HFF-Myc (cell line): ENCODE results near the gene COPZ1.

Experiments
- DNase-seq: peaks from one replicate; pipeline ENCODE4 v3.0.0-alpha.2; 2011; ENCODE audit warnings: low read depth; ENCODE audit errors: extremely low read depth
- H3K4me3 ChIP-seq: replicated peaks from 2 replicates; pipeline ENCODE4 v1.5.1; 2011; ENCODE audit warnings: low read depth, mild to moderate bottlenecking, control low read depth, low read length
- TF ChIP-seq, protein P1 (sequence below): IDR thresholded peaks from 2 replicates; pipeline ENCODE4 v1.5.1; 2012; ENCODE audit warnings: mild to moderate bottlenecking, low read depth, low read length, control low read depth; ENCODE audit errors: missing control alignments

The COPZ1 gene

DNA sequence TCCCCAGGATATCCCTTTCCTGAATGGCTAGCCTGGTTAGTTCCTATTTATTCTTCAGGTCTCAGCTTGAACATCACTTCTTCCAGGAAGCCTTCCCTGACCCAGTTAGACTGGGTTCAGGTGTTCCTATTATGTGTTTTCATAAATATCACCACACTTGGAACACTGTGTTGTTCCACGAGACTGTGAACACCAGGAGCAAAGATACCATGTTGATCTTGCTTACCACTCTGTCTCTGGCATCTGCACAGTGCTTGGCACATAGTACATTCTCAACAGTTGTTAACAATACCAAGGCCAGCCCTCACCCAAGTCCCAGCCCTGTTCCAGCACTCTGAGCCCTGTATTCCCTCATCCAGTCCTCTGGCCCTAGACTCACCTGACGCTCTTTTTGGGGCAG, 73.3 kb downstream of the COPZ1 start:
- TF ChIP-seq, protein P1, sequence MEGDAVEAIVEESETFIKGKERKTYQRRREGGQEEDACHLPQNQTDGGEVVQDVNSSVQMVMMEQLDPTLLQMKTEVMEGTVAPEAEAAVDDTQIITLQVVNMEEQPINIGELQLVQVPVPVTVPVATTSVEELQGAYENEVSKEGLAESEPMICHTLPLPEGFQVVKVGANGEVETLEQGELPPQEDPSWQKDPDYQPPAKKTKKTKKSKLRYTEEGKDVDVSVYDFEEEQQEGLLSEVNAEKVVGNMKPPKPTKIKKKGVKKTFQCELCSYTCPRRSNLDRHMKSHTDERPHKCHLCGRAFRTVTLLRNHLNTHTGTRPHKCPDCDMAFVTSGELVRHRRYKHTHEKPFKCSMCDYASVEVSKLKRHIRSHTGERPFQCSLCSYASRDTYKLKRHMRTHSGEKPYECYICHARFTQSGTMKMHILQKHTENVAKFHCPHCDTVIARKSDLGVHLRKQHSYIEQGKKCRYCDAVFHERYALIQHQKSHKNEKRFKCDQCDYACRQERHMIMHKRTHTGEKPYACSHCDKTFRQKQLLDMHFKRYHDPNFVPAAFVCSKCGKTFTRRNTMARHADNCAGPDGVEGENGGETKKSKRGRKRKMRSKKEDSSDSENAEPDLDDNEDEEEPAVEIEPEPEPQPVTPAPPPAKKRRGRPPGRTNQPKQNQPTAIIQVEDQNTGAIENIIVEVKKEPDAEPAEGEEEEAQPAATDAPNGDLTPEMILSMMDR: no peak
- no peak for DNase-seq
- H3K4me3 ChIP-seq: no peak overlapping the region

DNA sequence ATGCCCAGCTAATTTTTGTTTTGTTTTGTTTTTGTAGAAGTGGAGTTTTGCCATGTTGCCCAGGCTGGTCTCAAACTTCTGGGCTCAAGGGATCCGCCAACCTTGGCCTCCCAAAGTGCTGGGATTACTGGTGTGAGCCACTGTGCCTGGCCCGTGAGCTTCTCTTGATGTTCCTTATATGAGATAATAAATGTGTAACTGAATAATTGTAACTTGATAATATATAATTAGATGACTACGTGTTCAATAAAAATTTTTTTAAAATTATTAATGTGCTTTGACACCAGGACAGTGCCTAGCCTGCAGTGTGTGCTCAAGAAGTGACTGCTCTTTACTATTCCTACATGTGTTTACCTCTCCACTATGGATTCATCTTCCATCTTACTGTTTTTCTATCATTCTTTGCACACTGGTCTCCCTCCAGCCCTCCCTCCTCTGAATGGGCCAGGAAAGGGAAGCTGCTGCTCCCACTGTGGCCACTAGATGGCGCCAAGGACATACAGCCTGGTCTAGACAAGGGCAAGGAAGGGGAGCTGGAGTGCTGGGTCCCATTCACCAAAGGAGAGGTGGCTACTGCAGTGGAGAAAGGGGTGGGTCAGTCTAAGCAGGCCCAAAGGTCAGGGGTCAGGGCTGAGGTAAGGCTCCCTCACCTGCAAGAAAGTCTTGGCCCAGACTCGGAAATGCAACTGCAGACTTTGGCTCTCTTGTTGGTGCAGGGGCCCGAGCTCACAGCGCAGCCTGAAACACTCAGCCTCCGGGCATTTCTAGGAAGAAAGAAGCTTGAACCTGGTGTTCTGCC, 74.3 kb downstream of the COPZ1 start:
- DNase-seq: no peak
- no peak overlapping the region for H3K4me3 ChIP-seq
- TF ChIP-seq, protein P1: peak; percentile 100

DNA sequence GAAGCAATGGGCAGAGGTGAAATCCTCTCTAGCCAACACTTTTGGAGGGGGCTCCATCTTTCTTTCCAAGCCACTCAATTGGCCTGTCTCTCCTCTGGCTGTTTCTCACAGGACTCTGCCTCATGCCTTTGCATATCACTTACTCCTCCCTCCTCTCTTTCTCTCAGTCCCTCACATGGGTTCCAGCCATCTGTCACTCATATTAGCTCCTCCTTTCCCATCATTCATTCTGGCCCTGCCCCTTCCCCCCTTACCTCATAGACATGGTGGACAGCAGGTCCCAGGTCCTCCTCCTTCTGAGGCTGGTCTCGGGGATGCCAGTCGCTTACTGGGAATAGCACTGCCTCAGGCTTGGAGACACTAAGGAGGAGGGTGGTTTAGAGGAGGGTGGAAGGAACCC, 76.2 kb downstream of the COPZ1 start:
- no peak overlapping the region for H3K4me3 ChIP-seq
- TF ChIP-seq, protein P1: no peak
- DNase-seq: no peak
